Testis (tissue), 2 donors: Measurements from ENCODE around the gene CDKAL1.

Experiments
- POLR2A ChIP-seq: fragments of 450-650 bp; IDR thresholded peaks from one replicate; pipeline ENCODE4 v1.6.1; 2017; ENCODE audit warnings: antibody characterized with exemption, mild to moderate bottlenecking, moderate library complexity
- TF ChIP-seq, protein P1 (sequence below), 3 experiments: fragments of 450-650 bp in 2 of 3; fragments of 200-600 bp in 1 of 3; sonication (generic) in 1 of 3; IDR thresholded peaks; one replicate each; pipeline ENCODE4 v1.5.1; 2016 to 2019; ENCODE audit warnings: antibody characterized with exemption in 3 of 3, mild to moderate bottlenecking in 2 of 3, moderate library complexity in 1 of 3

DNA sequence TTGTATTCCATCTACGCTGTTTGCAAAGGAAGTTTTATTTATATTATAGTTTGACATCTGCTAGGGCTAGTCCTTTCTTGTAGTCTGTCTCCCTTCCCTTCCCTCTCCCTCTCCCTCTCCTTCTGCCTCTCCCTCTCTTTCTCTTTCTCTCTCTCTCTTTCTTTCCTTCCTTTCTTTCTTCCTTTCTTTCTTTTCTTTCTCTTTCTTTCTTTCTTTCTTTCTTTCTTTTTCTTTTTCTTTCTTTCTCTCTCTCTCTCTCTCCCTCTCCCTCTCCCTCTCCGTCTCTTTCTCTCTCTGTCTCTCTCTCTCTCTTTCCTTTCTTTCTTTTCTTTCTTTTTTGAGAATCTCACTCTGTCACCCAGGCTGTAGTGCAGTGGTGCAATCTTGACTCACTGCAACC is 137.8 kb downstream of the CDKAL1 start:
- TF ChIP-seq POLR2A: no peak
- TF ChIP-seq, protein P1, sequence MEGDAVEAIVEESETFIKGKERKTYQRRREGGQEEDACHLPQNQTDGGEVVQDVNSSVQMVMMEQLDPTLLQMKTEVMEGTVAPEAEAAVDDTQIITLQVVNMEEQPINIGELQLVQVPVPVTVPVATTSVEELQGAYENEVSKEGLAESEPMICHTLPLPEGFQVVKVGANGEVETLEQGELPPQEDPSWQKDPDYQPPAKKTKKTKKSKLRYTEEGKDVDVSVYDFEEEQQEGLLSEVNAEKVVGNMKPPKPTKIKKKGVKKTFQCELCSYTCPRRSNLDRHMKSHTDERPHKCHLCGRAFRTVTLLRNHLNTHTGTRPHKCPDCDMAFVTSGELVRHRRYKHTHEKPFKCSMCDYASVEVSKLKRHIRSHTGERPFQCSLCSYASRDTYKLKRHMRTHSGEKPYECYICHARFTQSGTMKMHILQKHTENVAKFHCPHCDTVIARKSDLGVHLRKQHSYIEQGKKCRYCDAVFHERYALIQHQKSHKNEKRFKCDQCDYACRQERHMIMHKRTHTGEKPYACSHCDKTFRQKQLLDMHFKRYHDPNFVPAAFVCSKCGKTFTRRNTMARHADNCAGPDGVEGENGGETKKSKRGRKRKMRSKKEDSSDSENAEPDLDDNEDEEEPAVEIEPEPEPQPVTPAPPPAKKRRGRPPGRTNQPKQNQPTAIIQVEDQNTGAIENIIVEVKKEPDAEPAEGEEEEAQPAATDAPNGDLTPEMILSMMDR (IDR thresholded peaks at IDR 0.05): no peak
